ENCODE measurements around the gene TLE3. TPM values are rescaled to one million over a fixed set of nuclear protein-coding genes. Genes with fewer than 3 reads are reported as not detected.
A peak's percentile ranks its signal among the peaks of the same experiment; 100 is the strongest.

Gene TLE3
- total and polyA plus RNA-seq, 2 of the 13 experiments (the other 11 are each of a cell fraction or from before 2014, with no cell fraction given): 11.9 to 13.8 TPM

- TF ChIP-seq ZNF598 (CRISPR knock-in tag; IDR thresholded peaks at IDR 0.05; ENCODE audit: borderline replicate concordance): no peak
- no peak for TF ChIP-seq GRHL1 (CRISPR knock-in tag; conservative IDR thresholded peaks at IDR 0.05)
- TF ChIP-seq KLF6 (CRISPR knock-in tag; IDR thresholded peaks at IDR 0.05): no peak
- no peak for TF ChIP-seq ZNF737 (CRISPR knock-in tag; IDR thresholded peaks at IDR 0.05; ENCODE audit: borderline replicate concordance)
- no peak for TF ChIP-seq MED13 (CRISPR knock-in tag; IDR thresholded peaks at IDR 0.05)
- TF ChIP-seq CBFB (CRISPR knock-in tag; IDR thresholded peaks at IDR 0.05): 0 out of 2 replicates have a peak, but pooled peaks have one; percentile 41
- no peak for TF ChIP-seq ERF (CRISPR knock-in tag; IDR thresholded peaks at IDR 0.05)
- TF ChIP-seq ZNF101 (CRISPR knock-in tag; IDR thresholded peaks at IDR 0.05; ENCODE audit: borderline replicate concordance, low read depth): no peak
- no peak for TF ChIP-seq ZNF777 (CRISPR knock-in tag; IDR thresholded peaks at IDR 0.05)
- TF ChIP-seq ZSCAN12 (CRISPR knock-in tag; IDR thresholded peaks at IDR 0.05): no peak
- no peak for TF ChIP-seq SSRP1 (CRISPR knock-in tag; IDR thresholded peaks at IDR 0.05)
- no peak for TF ChIP-seq ZNF678 (CRISPR knock-in tag; IDR thresholded peaks at IDR 0.05)
- TF ChIP-seq ZFP41 (CRISPR knock-in tag; IDR thresholded peaks at IDR 0.05; ENCODE audit: borderline replicate concordance): no peak
- TF ChIP-seq ZNF687 (CRISPR knock-in tag; IDR thresholded peaks at IDR 0.05): no peak; the same call in 1 of the 2 replicates
- peak; percentile 74 for TF ChIP-seq ZBTB34 (CRISPR knock-in tag; IDR thresholded peaks at IDR 0.05)
- no peak for TF ChIP-seq ZNF788 (CRISPR knock-in tag; IDR thresholded peaks at IDR 0.05; ENCODE audit: borderline replicate concordance)
- TF ChIP-seq NR2F2 (IDR thresholded peaks at IDR 0.05; ENCODE audit: borderline replicate concordance, low read depth): no peak
- 0 out of 2 replicates have a peak, but pooled peaks have one; percentile 3 for TF ChIP-seq CTCF (CRISPR knock-in tag; IDR thresholded peaks at IDR 0.05)
- peak; percentile 83 for TF ChIP-seq ZBTB37 (CRISPR knock-in tag; IDR thresholded peaks at IDR 0.05)
Observed at GRCh38 chr15:70091726-70092463, 5.8 kb downstream of the TLE3 start (continued).
